Hepatocyte (in vitro differentiated cells): Measurements from ENCODE around the gene PCSK4. TPM values are rescaled to one million over a fixed set of nuclear protein-coding genes. Genes with fewer than 3 reads are reported as not detected.

ENCODE experiments used
- DNase-seq: peaks from one replicate; pipeline ENCODE4 v3.0.0-alpha.2; 2016; ENCODE audit warnings: low spot score
- H2AFZ ChIP-seq: fragments of 200-600 bp; sonication (generic); 2 replicates; pipeline ENCODE4 v1.6.0; 2016; ENCODE audit warnings: antibody characterized with exemption, mild to moderate bottlenecking
- H3K27ac ChIP-seq: fragments of 200-600 bp; sonication (generic); 2 replicates; pipeline ENCODE4 v1.5.1; 2016; ENCODE audit warnings: mild to moderate bottlenecking
- H3K27me3 ChIP-seq: fragments of 200-600 bp; sonication (generic); 2 replicates; pipeline ENCODE4 v1.6.1; 2016
- H3K36me3 ChIP-seq: fragments of 200-600 bp; sonication (generic); replicated peaks from 2 replicates; pipeline ENCODE4 v1.5.1; 2016; ENCODE audit warnings: low read depth; ENCODE audit not compliant: insufficient read depth
- H3K4me1 ChIP-seq: fragments of 200-600 bp; sonication (generic); 2 replicates; pipeline ENCODE4 v1.5.1; 2016; ENCODE audit warnings: mild to moderate bottlenecking, moderate library complexity; ENCODE audit not compliant: insufficient read depth
- H3K4me2 ChIP-seq: fragments of 200-600 bp; sonication (generic); 2 replicates; pipeline ENCODE4 v1.6.0; 2016
- H3K4me3 ChIP-seq: fragments of 200-600 bp; sonication (generic); 2 replicates; pipeline ENCODE4 v1.5.1; 2016; ENCODE audit warnings: mild to moderate bottlenecking
- H3K79me2 ChIP-seq: fragments of 200-600 bp; sonication (generic); 2 replicates; pipeline ENCODE4 v1.6.0; 2017; ENCODE audit warnings: mild to moderate bottlenecking
- H3K9me2 ChIP-seq: fragments of 200-600 bp; sonication (generic); replicated peaks from 2 replicates; pipeline ENCODE4 v1.6.0; 2017; ENCODE audit warnings: mild to moderate bottlenecking; ENCODE audit not compliant: insufficient read depth
- H3K9me3 ChIP-seq: fragments of 200-600 bp; sonication (generic); 2 replicates; pipeline ENCODE4 v1.5.1; 2016; ENCODE audit warnings: low read depth, mild to moderate bottlenecking
- H4K20me1 ChIP-seq: fragments of 200-600 bp; sonication (generic); 2 replicates; pipeline ENCODE4 v1.6.0; 2016; ENCODE audit warnings: mild to moderate bottlenecking; ENCODE audit not compliant: insufficient read depth, poor library complexity, severe bottlenecking
- EZH2 ChIP-seq: fragments of 200-600 bp; sonication (generic); IDR thresholded peaks from 2 replicates; pipeline ENCODE4 v1.6.1; 2016; ENCODE audit warnings: antibody characterized with exemption, mild to moderate bottlenecking, borderline replicate concordance
- EZH2phosphoT487 ChIP-seq: fragments of 200-600 bp; sonication (generic); IDR thresholded peaks from one replicate; pipeline ENCODE4 v1.6.1; 2018; ENCODE audit warnings: antibody characterized with exemption, mild to moderate bottlenecking, low read depth, moderate library complexity; ENCODE audit not compliant: unreplicated experiment, severe bottlenecking
- WGBS: methylation state at CpG from one replicate; pipeline ENCODE4 v1.1.6; 2016; ENCODE audit warnings: low lambda C conversion rate; ENCODE audit errors: missing lambda C conversion rate; 5-methylcytosine and 5-hydroxymethylcytosine counted together
- polyA plus RNA-seq: library from polyadenylated mRNA; unstranded; fragments of >200 nt; fragmentation: Nextera tagmentation; extraction: Ambion mirVana; gene quantifications from 2 replicates; pipeline ENCODE4 v1.2.1, GENCODE V29; 2016
- total RNA-seq: library from RNA; depleted of rRNA; stranded (reverse); fragments of >200 nt; gene quantifications from 2 replicates; pipeline ENCODE4 v1.2.3, GENCODE V29; 2014
- TF ChIP-seq, protein P1 (sequence below): fragments of 200-600 bp; sonication (generic); IDR thresholded peaks from 2 replicates; pipeline ENCODE4 v1.5.1; 2016; ENCODE audit warnings: antibody characterized with exemption, mild to moderate bottlenecking; ENCODE audit not compliant: poor library complexity

Gene PCSK4
- total and polyA plus RNA-seq, 2 experiments from 2014 or later = 7.7 to 9.6 TPM

GRCh38 chr19:1468821-1469254 is 21.3 kb downstream of the PCSK4 start:
- no peaks in the 10 kb centered on the region for H3K36me3 ChIP-seq
- H3K4me1 ChIP-seq = peaks cover 42% of the 10 kb centered on the region
- H2AFZ ChIP-seq = no peak overlapping the region
- peaks cover 84% of the 10 kb centered on the region for H4K20me1 ChIP-seq
- no peaks in the 10 kb centered on the region for H3K9me3 ChIP-seq
- no peak overlapping the region for H3K4me3 ChIP-seq
- WGBS = 9% methylated on average over 25 of the region's 47 CpGs
- peak; percentile 59 for DNase-seq
- H3K9me2 ChIP-seq = no peaks in the 10 kb centered on the region
- no peak overlapping the region for H3K27ac ChIP-seq
- TF ChIP-seq, protein P1, sequence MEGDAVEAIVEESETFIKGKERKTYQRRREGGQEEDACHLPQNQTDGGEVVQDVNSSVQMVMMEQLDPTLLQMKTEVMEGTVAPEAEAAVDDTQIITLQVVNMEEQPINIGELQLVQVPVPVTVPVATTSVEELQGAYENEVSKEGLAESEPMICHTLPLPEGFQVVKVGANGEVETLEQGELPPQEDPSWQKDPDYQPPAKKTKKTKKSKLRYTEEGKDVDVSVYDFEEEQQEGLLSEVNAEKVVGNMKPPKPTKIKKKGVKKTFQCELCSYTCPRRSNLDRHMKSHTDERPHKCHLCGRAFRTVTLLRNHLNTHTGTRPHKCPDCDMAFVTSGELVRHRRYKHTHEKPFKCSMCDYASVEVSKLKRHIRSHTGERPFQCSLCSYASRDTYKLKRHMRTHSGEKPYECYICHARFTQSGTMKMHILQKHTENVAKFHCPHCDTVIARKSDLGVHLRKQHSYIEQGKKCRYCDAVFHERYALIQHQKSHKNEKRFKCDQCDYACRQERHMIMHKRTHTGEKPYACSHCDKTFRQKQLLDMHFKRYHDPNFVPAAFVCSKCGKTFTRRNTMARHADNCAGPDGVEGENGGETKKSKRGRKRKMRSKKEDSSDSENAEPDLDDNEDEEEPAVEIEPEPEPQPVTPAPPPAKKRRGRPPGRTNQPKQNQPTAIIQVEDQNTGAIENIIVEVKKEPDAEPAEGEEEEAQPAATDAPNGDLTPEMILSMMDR = no peak
- no peak for TF ChIP-seq EZH2phosphoT487
- TF ChIP-seq EZH2 = no peak
- H3K79me2 ChIP-seq = no peaks in the 10 kb centered on the region
- peaks cover 80% of the 10 kb centered on the region for H3K27me3 ChIP-seq
- H3K4me2 ChIP-seq = peak overlapping the region; percentile 66

DNA sequence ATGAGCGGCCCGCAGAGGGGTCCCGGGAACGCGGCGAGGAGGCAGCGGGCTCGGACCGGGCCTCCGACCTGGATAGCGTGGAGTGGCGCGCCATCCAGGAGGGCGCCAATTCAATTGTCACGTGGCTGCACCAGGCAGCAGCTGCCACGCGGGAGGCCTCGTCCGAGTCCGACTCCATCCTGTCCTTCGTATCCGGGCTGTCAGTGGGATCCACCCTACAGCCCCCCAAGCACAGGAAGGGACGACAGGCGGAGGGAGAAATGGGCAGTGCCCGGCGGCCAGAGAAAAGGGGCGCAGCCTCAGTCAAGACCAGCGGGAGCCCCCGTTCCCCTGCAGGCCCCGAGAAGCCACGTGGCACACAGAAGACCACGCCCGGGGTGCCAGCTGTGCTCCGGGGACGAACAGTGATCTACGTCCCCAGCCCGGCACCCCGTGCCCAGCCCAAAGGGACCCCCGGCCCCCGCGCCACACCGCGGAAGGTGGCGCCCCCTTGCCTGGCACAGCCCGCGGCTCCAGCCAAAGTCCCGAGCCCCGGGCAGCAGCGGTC is 21.8 kb downstream of the PCSK4 start:
- no peaks in the 10 kb centered on the region for H3K79me2 ChIP-seq
- H3K27ac ChIP-seq = no peak overlapping the region
- H3K4me1 ChIP-seq = peaks cover 42% of the 10 kb centered on the region
- H3K27me3 ChIP-seq = peaks cover 77% of the 10 kb centered on the region
- no peak overlapping the region for H3K4me3 ChIP-seq
- WGBS = 25% methylated on average over 29 of the region's 49 CpGs
- DNase-seq = no peak
- H3K4me2 ChIP-seq = peak overlapping the region; percentile 66
- H3K9me3 ChIP-seq = no peaks in the 10 kb centered on the region
- H3K36me3 ChIP-seq = no peaks in the 10 kb centered on the region
- no peak overlapping the region for H2AFZ ChIP-seq
- TF ChIP-seq EZH2 (peak; percentile 94), EZH2phosphoT487 (peak; percentile 49)
- TF ChIP-seq, protein P1 = no peak
- peaks cover 80% of the 10 kb centered on the region for H4K20me1 ChIP-seq
- no peaks in the 10 kb centered on the region for H3K9me2 ChIP-seq

GRCh38 chr19:1467490-1468273 is 22.5 kb downstream of the PCSK4 start:
- Histone ChIP-seq H3K36me3 (no peaks in the 10 kb centered on the region), H3K4me2 (peak overlapping the region; percentile 66), H3K9me3 (no peaks in the 10 kb centered on the region), H3K4me3 (no peak overlapping the region), H3K27me3 (peaks cover 70% of the 10 kb centered on the region), H3K4me1 (peaks cover 42% of the 10 kb centered on the region), H3K27ac (no peak overlapping the region), H3K9me2 (no peaks in the 10 kb centered on the region), H4K20me1 (peaks cover 73% of the 10 kb centered on the region), H3K79me2 (no peaks in the 10 kb centered on the region), H2AFZ (no peak overlapping the region)
- WGBS = 10% methylated on average over 80 of the region's 92 CpGs
- no peak for DNase-seq
- TF ChIP-seq EZH2 = no peak
- peak; percentile 82 for TF ChIP-seq EZH2phosphoT487

DNA sequence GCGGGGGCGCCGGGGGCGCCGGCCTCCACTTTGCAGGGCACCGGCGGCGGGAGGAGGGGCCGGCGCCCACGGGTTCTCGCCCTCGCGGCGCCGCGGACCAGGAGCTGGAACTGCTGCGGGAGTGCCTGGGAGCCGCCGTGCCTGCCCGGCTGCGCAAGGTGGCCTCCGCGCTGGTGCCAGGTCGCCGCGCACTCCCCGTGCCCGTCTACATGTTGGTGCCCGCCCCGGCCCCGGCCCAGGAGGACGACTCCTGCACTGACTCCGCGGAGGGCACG is 23.0 kb downstream of the PCSK4 start:
- Histone ChIP-seq H3K9me3 (no peaks in the 10 kb centered on the region), H3K79me2 (no peaks in the 10 kb centered on the region), H3K4me2 (peak overlapping the region; percentile 66), H3K27ac (no peak overlapping the region), H3K4me3 (no peak overlapping the region), H4K20me1 (peaks cover 68% of the 10 kb centered on the region), H3K4me1 (peaks cover 42% of the 10 kb centered on the region), H2AFZ (no peak overlapping the region), H3K36me3 (no peaks in the 10 kb centered on the region), H3K9me2 (no peaks in the 10 kb centered on the region), H3K27me3 (peaks cover 65% of the 10 kb centered on the region)
- no peak for DNase-seq
- TF ChIP-seq EZH2 (no peak), EZH2phosphoT487 (peak; percentile 42)
- TF ChIP-seq, protein P1 = no peak
- WGBS = 10% methylated on average over 22 of the region's 36 CpGs
